G401 (cell line): ENCODE results near the gene ANKRD66. TPM values are rescaled to one million over a fixed set of nuclear protein-coding genes. Genes with fewer than 3 reads are reported as not detected.
"Not testable (repeated sequence)": the region's sequence is repeated elsewhere in the genome, so short reads cannot be mapped to it uniquely, and the experiment has no call there.

Experiments
- DNase-seq: peaks from one replicate; pipeline ENCODE4 v3.0.0-alpha.2; 2015; ENCODE audit warnings: low spot score
- in situ Hi-C: cut with HindIII; loops from 2 replicates; pipeline ENCODE4 v1.10.0; 2016; ENCODE audit warnings: low sequenced_read_pairs, mixed read lengths
- total RNA-seq: library from RNA; depleted of rRNA; stranded (reverse); fragments of >200 nt; shearing (Covaris generic); gene quantifications from 2 replicates; pipeline ENCODE4 v1.2.3, GENCODE V29; 2014

The ANKRD66 gene
- total RNA-seq, 1 experiment from 2014 or later: not detected

GRCh38 chr6:46748940-46749503, 2.3 kb downstream of the ANKRD66 start:
- DNase-seq: no peak
- in situ Hi-C loops: no loop called here

DNA sequence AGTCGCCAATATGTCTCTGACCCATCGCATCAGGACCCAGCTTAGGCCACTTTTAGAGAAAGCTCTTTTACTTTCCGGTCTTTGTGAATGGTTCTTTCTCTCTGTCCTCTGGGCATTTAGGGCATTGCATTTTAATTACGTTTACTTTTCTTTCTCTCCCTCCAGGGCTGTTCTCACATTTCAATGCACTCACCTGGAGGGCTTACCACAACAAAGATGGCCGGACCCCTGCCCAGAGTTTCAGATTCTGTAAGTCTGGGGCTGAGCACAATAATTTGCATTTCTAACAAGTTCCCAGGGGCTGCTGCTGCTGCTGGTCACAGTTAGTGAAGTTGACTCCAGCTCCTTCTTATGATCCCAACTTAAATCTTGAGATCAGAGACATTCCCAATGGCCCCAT, 3.0 kb downstream of the ANKRD66 start:
- no peak for DNase-seq
- in situ Hi-C loops: no loop called here

DNA sequence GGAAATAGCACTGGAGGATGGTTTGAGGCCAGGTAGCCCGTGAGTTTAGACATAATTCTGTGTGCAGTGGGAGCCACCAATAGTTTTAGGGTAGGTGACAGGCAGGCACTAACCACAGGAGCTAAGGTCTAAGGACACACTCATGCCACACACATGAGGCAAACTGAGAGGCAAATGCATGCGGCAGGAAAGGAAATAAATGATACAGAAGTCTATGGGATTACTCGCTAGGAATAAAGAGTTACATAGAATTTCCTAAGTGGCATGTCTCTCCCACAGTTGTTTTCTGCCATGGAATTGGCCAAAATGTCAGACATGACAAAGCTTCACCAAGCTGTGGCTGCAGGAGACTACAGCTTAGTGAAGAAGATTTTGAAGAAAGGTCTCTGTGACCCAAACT, 4.9 kb downstream of the ANKRD66 start:
- DNase-seq: no peak
- in situ Hi-C loops: no loop called here

DNA sequence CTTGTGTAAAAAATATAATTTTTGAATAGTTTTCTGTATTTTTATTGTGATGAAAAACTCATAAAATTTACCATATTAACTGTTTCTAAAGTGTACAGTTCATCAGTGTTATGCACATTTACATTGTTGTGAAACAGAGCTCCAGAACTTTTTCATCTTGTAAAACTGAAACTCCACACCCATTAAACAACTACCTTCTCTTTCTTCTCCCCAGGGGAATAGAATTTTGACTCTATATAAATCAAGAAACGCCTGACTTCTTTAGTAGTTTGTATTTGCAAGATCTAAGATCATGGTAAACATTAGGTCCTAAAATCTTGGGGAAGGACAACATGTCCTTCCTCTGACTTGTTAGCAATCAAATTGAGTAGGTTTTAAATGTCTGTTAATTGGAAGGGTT, 9.1 kb downstream of the ANKRD66 start:
- in situ Hi-C loops: no loop called here
- DNase-seq: no peak

- in situ Hi-C loops: no loop called here
- DNase-seq: no peak
These were observed 9.9 kb downstream of the ANKRD66 start for GRCh38 chr6:46756469-46757213.

DNA sequence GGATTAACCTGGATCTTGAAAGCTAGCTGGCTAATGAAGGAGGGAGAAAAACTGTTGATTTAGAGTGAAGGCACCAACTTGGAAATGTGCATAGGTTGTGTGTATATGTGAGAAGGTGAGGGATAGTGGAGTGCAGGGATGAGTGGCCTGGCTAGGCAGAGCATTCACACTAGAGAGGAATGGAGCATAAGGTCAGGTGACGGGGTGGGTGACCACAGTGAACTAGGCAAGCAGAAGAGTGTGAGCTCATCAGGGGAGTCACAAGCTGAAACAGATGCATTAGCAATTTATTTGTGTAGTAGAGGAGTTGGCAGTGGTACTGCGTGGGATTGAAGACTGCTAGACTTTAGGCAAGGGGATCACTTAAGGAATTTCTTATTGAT, 10.5 kb downstream of the ANKRD66 start:
- in situ Hi-C loops: no loop called here

GRCh38 chr6:46758960-46759753, 12.4 kb downstream of the ANKRD66 start:
- DNase-seq: no peak
- in situ Hi-C loops: no loop called here

More for the DNA sequence above, 10.5 kb downstream of the ANKRD66 start:
- no peak for DNase-seq

DNA sequence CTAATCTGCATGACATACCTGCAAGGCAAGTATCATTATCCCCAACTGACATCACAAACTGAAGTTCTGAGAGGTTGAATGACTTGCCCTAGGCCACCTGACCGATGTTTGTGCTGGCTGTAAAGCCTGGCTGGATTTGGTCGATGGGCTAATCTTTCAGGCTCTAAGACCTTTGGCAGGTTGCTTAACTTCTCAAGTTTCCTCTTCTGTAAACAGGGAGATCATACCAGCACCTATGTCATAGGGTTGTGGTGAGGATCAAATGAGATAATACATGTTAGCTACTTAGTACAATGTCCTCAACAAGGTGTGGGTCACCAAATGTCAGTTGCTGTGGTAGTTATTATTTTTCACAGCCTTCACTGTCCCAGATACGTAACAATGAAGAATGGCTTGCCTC, 14.2 kb downstream of the ANKRD66 start:
- in situ Hi-C loops: no loop called here
- DNase-seq: no peak

GRCh38 chr6:46763466-46763865, 16.7 kb downstream of the ANKRD66 start:
- DNase-seq: no peak
- in situ Hi-C loops: no loop called here

DNA sequence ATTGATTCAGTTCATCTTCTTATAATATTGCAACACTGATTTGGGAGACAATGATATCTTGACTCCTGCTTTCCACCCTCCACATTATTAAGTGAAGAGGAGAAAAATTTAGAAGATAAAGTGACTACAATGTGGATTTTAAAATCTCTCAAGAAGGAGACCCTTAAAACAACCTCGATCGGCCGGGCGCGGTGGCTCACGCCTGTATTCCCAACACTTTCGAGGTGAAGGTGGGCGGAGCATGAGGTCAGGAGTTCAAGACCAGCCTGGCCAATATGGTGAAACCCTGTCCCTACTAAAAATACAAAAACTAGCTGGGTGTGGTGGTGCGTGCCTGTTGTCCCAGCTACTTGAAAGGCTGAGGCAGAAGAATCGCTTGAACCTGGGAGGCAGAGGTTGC, 17.5 kb downstream of the ANKRD66 start:
- in situ Hi-C loops, DNase-seq: not testable (repeated sequence)

DNA sequence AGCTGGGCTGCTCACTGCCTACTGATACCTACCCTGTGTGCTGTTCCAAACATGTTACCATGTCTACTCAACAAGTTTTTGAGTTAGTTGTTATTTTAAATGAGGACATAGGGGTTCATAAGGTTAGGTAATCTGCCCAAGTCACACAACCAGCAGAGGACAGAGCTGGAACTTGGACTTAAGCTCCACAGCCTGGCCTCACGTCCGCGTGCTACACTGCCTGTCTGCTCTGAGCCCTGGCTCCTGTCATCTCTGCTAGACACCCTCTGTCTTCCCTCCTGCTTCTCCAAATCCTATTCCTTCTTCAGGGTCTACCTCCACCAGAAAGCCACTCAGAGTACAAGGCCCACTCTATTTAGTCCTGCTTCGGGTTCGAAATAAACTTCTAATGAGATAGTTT, 18.2 kb downstream of the ANKRD66 start:
- no peak for DNase-seq
- in situ Hi-C loops: no loop called here

- in situ Hi-C loops: no loop called here
These were observed 25.3 kb downstream of the ANKRD66 start for GRCh38 chr6:46772016-46772415.

GRCh38 chr6:46772762-46773161, 26.0 kb downstream of the ANKRD66 start:
- in situ Hi-C loops: no loop called here
- DNase-seq: no peak

More at GRCh38 chr6:46772016-46772415, 25.3 kb downstream of the ANKRD66 start:
- DNase-seq: no peak

DNA sequence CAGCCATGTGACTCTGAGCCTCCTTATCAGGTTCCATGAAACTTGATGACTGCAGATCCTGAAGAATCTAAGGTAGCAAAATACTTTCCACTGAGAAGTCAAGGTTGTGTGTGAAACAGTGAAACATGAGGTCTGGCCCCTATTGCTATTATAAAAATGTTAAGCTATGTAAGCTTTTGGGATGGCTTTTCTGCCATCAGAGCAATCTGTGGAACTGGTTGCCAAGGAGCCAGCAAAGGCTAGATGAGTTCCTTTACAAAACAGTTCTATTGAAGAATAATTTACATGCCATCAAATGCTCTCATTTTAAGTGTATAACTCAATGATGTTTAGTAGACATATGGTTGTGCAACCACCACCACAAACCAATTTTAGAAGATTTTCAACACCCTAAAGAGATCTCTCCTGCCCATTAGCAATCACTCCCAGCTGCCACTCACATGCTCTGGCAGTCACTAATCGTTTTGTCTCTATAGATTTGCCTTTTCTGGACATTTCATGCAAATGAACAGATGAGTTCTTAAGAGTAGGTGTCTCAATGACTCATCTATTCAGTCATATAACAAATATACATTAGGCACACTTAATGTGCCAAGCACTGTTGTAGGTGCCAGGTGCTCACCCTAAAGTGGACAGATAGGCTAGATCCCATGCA, 26.6 kb downstream of the ANKRD66 start:
- no peak for DNase-seq
- in situ Hi-C loops: no loop called here

- in situ Hi-C loops, DNase-seq: not testable (repeated sequence)
These were observed 28.0 kb downstream of the ANKRD66 start for GRCh38 chr6:46774736-46775135.

DNA sequence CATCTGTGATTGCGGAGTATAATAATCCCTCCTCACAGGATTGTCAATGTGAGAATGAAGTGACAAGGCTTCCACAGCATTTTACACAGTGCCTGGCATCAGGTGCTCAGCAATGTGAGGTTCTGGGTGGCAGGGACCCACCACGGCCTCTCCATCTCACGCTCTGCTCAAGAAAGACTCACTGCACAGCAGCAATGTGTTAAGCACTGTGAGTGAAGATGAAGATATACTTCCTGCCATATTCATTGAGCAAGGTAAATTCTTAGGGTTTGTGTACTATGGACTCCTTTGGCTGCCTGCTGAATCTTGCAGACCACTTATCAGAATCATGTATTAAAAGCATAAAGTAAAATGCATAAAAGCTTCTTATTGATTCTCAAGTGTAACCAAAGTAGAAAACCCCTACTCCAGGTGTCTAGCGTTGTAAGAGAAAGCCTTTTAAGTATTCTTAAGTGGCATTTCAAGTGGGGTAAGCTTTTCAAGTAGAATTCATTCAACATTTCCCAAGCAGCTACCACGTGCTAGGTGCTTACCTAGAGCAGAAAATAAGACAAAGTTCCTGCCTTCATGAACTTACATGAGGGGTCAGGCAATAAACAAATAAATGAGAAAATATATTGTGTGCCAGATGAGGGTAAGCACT, 29.5 kb downstream of the ANKRD66 start:
- in situ Hi-C loops: no loop called here
- no peak for DNase-seq

- no peak for DNase-seq
- in situ Hi-C loops: no loop called here
These were observed 31.0 kb downstream of the ANKRD66 start for GRCh38 chr6:46777476-46778346.
